Activated B cell treated with CpG ODN at 0.5 μM for 24 hours (primary cell): Measurements from ENCODE around the gene IPO7. TPM values are rescaled to one million over a fixed set of nuclear protein-coding genes. Genes with fewer than 3 reads are reported as not detected.
"Not testable (repeated sequence)": the region's sequence is repeated elsewhere in the genome, so short reads cannot be mapped to it uniquely, and the experiment has no call there.

Source experiments
- ATAC-seq: fragments of 200-7000 bp; cut with Tn5 transposase; one replicate; pipeline ENCODE4 v1.10.0; 2021; ENCODE audit warnings: low read depth, mild to moderate bottlenecking, moderate library complexity
- CTCF ChIA-PET: fragments of 350-600 bp; sonication (Branson Sonifier 250); formaldehyde crosslinking; loops from one replicate; lab custom pipeline; 2021; ENCODE audit warnings: antibody characterized with exemption; lab: Charles Lee
- POLR2A ChIA-PET: fragments of 350-600 bp; sonication (Branson Sonifier 250); formaldehyde crosslinking; loops from one replicate; lab custom pipeline; 2021; ENCODE audit warnings: antibody characterized with exemption; lab: Charles Lee
- DNase-seq: peaks from one replicate; pipeline ENCODE4 v3.0.0; 2022
- H3K27ac Mint-ChIP-seq: one replicate; pipeline ENCODE4 v1.8.0; 2020; ENCODE audit warnings: mixed read lengths
- H3K27me3 Mint-ChIP-seq: one replicate; pipeline ENCODE4 v1.8.0; 2021; ENCODE audit warnings: mixed read lengths
- H3K36me3 Mint-ChIP-seq: one replicate; pipeline ENCODE4 v1.8.0; 2021; ENCODE audit warnings: low read depth, mixed read lengths
- H3K4me1 Mint-ChIP-seq: one replicate; pipeline ENCODE4 v1.8.0; 2021; ENCODE audit warnings: mixed read lengths
- H3K4me3 Mint-ChIP-seq: one replicate; pipeline ENCODE4 v1.8.0; 2020; ENCODE audit warnings: mild to moderate bottlenecking, mixed read lengths
- H3K9me3 Mint-ChIP-seq: one replicate; pipeline ENCODE4 v1.8.0; 2020; ENCODE audit warnings: mixed read lengths
- CTCF ChIP-seq: fragments of 200-600 bp; IDR thresholded peaks from one replicate; pipeline ENCODE4 v1.8.0; 2022; ENCODE audit warnings: antibody characterized with exemption, mild to moderate bottlenecking
- intact Hi-C: fragments of 100-400 bp; cut with micrococcal nuclease; formaldehyde crosslinking; loops from one replicate; pipeline ENCODE4 v1.15.1; 2024
- total RNA-seq: library from RNA; stranded (reverse); gene quantifications from 2 replicates; pipeline ENCODE4 v1.2.3, GENCODE V29; 2022

Gene IPO7
- total RNA-seq, 1 donor from 2014 or later, result 96.3 TPM

GRCh38 chr11:9351321-9351881 lies 33.1 kb upstream of the IPO7 start:
- peaks cover 13% of the 10 kb centered on the region for H3K27me3 Mint-ChIP-seq
- no peak overlapping the region for H3K4me3 Mint-ChIP-seq
- ChIA-PET POLR2A (no interaction called here), CTCF (no interaction called here)
- no peak for TF ChIP-seq CTCF
- H3K27ac Mint-ChIP-seq, result no peak overlapping the region
- H3K36me3 Mint-ChIP-seq, result no peaks in the 10 kb centered on the region
- ATAC-seq, result no peak
- no peaks in the 10 kb centered on the region for H3K9me3 Mint-ChIP-seq
- intact Hi-C loops, result no loop called here
- DNase-seq, result no peak
- H3K4me1 Mint-ChIP-seq, result no peaks in the 10 kb centered on the region

GRCh38 chr11:9357041-9357440 lies 27.4 kb upstream of the IPO7 start:
- no peak overlapping the region for H3K27ac Mint-ChIP-seq
- no peak for TF ChIP-seq CTCF
- CTCF ChIA-PET, result no interaction called here
- H3K36me3 Mint-ChIP-seq, result no peaks in the 10 kb centered on the region
- H3K27me3 Mint-ChIP-seq, result no peaks in the 10 kb centered on the region
- DNase-seq (no peak), ATAC-seq (no peak)
- H3K4me3 Mint-ChIP-seq, result no peak overlapping the region
- no peaks in the 10 kb centered on the region for H3K4me1 Mint-ChIP-seq
- no peaks in the 10 kb centered on the region for H3K9me3 Mint-ChIP-seq
- POLR2A ChIA-PET, result no interaction called here
- intact Hi-C loops, result no loop called here

GRCh38 chr11:9360862-9361622 lies 23.4 kb upstream of the IPO7 start:
- H3K9me3 Mint-ChIP-seq, H3K4me3 Mint-ChIP-seq, H3K36me3 Mint-ChIP-seq, H3K27me3 Mint-ChIP-seq, H3K4me1 Mint-ChIP-seq, CTCF ChIA-PET, H3K27ac Mint-ChIP-seq, ATAC-seq, DNase-seq, intact Hi-C loops: not testable (repeated sequence)
- POLR2A ChIA-PET, result interaction anchor here (0.7 kb wide), 1 partner anchor 99 kb away, joined by 6 read pairs; no protein-coding TSS in a partner anchor

GRCh38 chr11:9362393-9362863 lies 22.0 kb upstream of the IPO7 start:
- Mint-ChIP-seq H3K9me3 (no peaks in the 10 kb centered on the region), H3K4me3 (no peak overlapping the region), H3K36me3 (no peaks in the 10 kb centered on the region), H3K4me1 (peaks cover 8% of the 10 kb centered on the region), H3K27ac (peak overlapping the region; percentile 3), H3K27me3 (no peaks in the 10 kb centered on the region)
- DNase-seq, result no peak
- TF ChIP-seq CTCF, result no peak
- ATAC-seq, result no peak
- intact Hi-C loops, result no loop called here
- ChIA-PET POLR2A (interaction anchor here (1.4 to 3.6 kb wide), 2 partner anchors 22 to 48 kb away, joined by 6 to 42 read pairs; partner anchors contain the start of genes IPO7 and TMEM41B), CTCF (no interaction called here)

GRCh38 chr11:9363954-9364912 lies 20.2 kb upstream of the IPO7 start:
- peaks cover 8% of the 10 kb centered on the region for H3K4me1 Mint-ChIP-seq
- CTCF ChIA-PET, result no interaction called here
- ATAC-seq (peak; percentile 97), DNase-seq (peak; percentile 74)
- H3K27ac Mint-ChIP-seq, result peak overlapping the region; percentile 89
- POLR2A ChIA-PET, result interaction anchor here (0.6 to 3.6 kb wide), 14 partner anchors 12 to 100 kb away, joined by 3 to 42 read pairs (median 3); partner anchors contain the start of genes IPO7, TMEM41B and ZNF143
- H3K9me3 Mint-ChIP-seq, result no peaks in the 10 kb centered on the region
- no peak for TF ChIP-seq CTCF
- H3K27me3 Mint-ChIP-seq, result no peaks in the 10 kb centered on the region
- peak overlapping the region; percentile 86 for H3K4me3 Mint-ChIP-seq
- H3K36me3 Mint-ChIP-seq, result no peaks in the 10 kb centered on the region
- intact Hi-C loops, result loop anchor here (1.0 kb wide), 4 partner anchors 20 to 100 kb away; partner anchors contain the start of genes IPO7 and TMEM41B
